Astrocyte of the cerebellum (primary cell): ENCODE measurements around the gene ROBO2.

Experiments used
- DNase-seq: peaks from one replicate; pipeline ENCODE4 v3.0.0-alpha.2; 2011; ENCODE audit warnings: low read depth
- H3K4me3 ChIP-seq: 2 replicates; pipeline ENCODE4 v1.5.1; 2011; ENCODE audit warnings: mild to moderate bottlenecking, low read depth, low read length, moderate library complexity
- CTCF ChIP-seq: IDR thresholded peaks from 2 replicates; pipeline ENCODE4 v1.5.1; 2012; ENCODE audit warnings: low read length, low read depth, moderate library complexity, mild to moderate bottlenecking; ENCODE audit errors: missing control alignments
- in situ Hi-C: cut with HindIII; loops from 2 replicates; pipeline ENCODE4 v1.10.0; 2017; ENCODE audit warnings: low sequenced_read_pairs

ROBO2 gene

GRCh38 chr3:77682162-77682561 lies 642.3 kb downstream of the ROBO2 start:
- no peak for DNase-seq
- in situ Hi-C loops = no loop called here
- no peak for TF ChIP-seq CTCF
- H3K4me3 ChIP-seq = no peak overlapping the region

DNA sequence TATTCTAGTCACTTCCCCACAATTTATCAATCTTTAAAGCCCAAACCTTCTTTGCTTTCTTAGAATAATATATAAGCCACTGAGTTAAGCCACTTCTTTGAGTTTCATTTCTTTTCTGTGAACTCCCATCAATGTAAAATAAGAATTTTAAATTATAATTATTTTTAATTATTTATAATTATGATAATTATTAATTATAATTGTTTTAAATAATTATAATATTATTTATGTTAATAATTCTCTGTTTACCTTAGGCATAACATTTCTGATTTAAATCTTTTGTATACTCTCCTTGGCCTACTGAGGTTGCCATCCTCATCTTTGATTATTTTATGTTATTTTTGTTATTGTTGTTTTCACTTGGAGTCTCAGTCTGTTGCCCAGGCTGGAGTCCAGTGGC lies 644.2 kb downstream of the ROBO2 start:
- TF ChIP-seq CTCF = no peak
- in situ Hi-C loops = no loop called here
- no peak for DNase-seq
- no peak overlapping the region for H3K4me3 ChIP-seq

- no peak for TF ChIP-seq CTCF
- no peak overlapping the region for H3K4me3 ChIP-seq
- DNase-seq = no peak
- in situ Hi-C loops = no loop called here
Observed at GRCh38 chr3:77685713-77686112, 645.8 kb downstream of the ROBO2 start.

DNA sequence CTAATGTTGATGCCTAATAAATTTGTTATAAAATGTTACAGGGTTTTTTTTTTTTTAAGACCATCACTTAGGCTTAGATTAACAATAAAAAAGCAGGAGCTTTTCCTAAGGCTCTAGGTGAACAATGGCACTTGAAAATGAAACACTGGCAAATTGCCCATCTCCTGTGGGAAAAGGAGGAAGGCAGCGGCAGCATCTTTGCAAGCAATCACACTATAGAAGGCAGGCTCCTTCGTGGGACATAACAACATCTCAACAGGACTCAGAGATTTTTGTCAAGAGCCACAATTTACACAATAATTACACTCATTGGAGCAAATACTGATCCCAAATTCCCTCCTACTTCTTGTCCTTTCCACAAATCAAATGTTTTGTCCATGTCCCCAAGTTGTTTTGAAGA lies 646.7 kb downstream of the ROBO2 start:
- no peak for TF ChIP-seq CTCF
- in situ Hi-C loops = no loop called here
- no peak for DNase-seq

DNA sequence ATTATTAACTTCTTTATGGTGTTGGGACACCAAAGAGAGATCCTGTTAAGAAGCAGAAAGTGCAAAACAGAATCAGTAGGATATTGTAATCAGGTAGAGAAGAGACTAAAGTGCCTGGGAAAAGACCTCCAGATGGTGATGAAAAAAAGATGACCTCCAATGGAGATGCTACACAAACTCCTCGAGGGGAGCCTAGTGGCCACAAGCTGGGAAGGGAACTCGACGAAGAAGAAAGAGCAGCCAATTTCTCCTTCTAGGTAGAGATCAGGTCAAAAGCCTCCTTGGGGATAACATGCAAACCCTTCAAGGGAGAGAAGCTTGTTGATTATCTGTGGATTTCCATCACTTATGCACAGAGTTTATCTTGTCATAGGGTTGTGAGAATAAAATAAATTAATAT lies 647.6 kb downstream of the ROBO2 start:
- in situ Hi-C loops = no loop called here
- H3K4me3 ChIP-seq = no peak overlapping the region
- TF ChIP-seq CTCF = no peak
- no peak for DNase-seq

More for the DNA sequence above, 646.7 kb downstream of the ROBO2 start:
- no peak overlapping the region for H3K4me3 ChIP-seq

DNA sequence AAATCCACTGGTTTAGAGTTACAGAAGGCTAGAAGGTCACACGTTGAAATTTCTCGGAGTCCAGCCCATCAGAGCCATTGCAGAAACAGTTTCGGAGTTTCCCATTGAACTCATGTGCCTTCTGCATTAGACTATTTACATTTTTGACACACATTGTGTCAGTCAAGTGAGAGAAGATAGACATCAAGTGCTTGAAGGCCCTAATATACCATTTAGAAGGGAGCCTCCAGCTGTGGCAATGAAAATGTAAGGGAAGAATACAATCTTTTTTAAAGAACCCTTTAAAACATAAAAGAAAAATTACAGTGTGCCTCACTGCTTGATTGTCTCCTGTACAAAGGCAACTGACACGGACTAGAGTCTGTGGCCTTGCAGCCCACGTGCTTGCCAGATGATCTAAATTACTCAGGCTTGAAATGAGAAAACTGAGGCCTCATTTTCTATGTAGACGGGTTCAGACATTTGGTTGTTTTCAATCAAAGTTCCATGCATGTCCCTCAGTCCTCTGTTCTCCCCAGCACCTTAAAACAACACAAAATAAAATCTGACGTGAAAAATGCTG lies 650.5 kb downstream of the ROBO2 start:
- in situ Hi-C loops = no loop called here
- DNase-seq = no peak
- no peak for TF ChIP-seq CTCF
- no peak overlapping the region for H3K4me3 ChIP-seq

GRCh38 chr3:77693147-77693546 lies 653.2 kb downstream of the ROBO2 start:
- DNase-seq = no peak
- TF ChIP-seq CTCF = no peak
- no peak overlapping the region for H3K4me3 ChIP-seq
- in situ Hi-C loops = no loop called here
